ENCODE measurements around the gene CYFIP2. TPM values are rescaled to one million over a fixed set of nuclear protein-coding genes. Genes with fewer than 3 reads are reported as not detected.

CYFIP2 gene
- total and polyA plus RNA-seq, 2 of the 8 experiments (the other 6 are each of a cell fraction or from before 2014, with no cell fraction given): 45.1 to 80.6 TPM

DNA sequence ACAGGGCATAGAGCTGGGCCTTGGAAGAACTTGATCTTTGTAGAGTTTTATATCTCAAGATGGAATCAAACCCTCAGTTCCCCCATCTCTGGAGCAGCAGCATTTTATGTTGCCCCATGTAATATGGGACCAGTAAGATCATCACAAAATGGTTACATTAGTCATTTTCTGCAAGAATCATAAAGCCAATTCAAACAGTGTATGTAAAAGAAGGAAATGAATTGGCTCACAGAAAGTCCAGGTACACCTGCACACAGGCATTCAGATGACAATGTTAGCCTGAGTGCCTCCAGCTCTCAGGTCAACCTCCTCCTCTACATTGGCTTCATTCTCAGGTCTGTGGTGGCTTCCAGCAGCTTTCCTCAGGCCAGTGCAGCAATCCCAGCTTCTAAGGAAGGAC, 35.1 kb downstream of the CYFIP2 start:
- Histone ChIP-seq H3K56ac (replicated peaks; ENCODE audit: insufficient read length, low read depth, low read length) (no peak overlapping the region), H3K9ac (replicated peaks in 1 of 4; ENCODE audit: extremely low read depth in 1 of 4, low read depth in 3 of 4, low read length in 3 of 4) (no peak overlapping the region), H3K23me2 (ENCODE audit: low read depth, low read length) (no peaks in the 10 kb centered on the region), H3K79me1 (ENCODE audit: low read depth, low read length) (no peaks in the 10 kb centered on the region), H2AK5ac (ENCODE audit: low read depth, low read length) (no peak overlapping the region), H3K18ac (ENCODE audit: extremely low read depth, low read length) (no peak overlapping the region), H3K4me2 (ENCODE audit: insufficient read depth in 1 of 2, low read depth in 2 of 2, low read length in 2 of 2) (no peak overlapping the region), H3K79me2 (ENCODE audit: control insufficient read depth in 1 of 2, insufficient read depth in 2 of 2, low read length in 2 of 2) (no peaks in the 10 kb centered on the region), H3K4me3 (ENCODE audit: extremely low read depth in 1 of 4, insufficient read depth in 2 of 4, low read depth in 3 of 4, low read length in 4 of 4) (no peak overlapping the region), H2BK15ac (ENCODE audit: low read length) (no peak overlapping the region), H4K91ac (replicated peaks; ENCODE audit: insufficient read length, low read length) (no peak overlapping the region), H3K9me3 (ENCODE audit: insufficient read depth in 2 of 2, low read depth in 1 of 2, low read length in 1 of 2) (no peaks in the 10 kb centered on the region), H4K8ac (ENCODE audit: extremely low read depth, insufficient read depth, low read length) (no peak overlapping the region), H4K20me1 (replicated peaks in 1 of 2; ENCODE audit: control insufficient read depth in 1 of 2, insufficient read depth in 2 of 2, low read length in 2 of 2) (no peaks in the 10 kb centered on the region), H2BK20ac (ENCODE audit: low read length) (no peak overlapping the region), H4K5ac (ENCODE audit: insufficient read length, low read depth, low read length) (no peak overlapping the region), H3K23ac (ENCODE audit: insufficient read length) (no peak overlapping the region), H3K4ac (replicated peaks; ENCODE audit: insufficient read length, low read depth, low read length) (no peak overlapping the region), H3K27ac (ENCODE audit: low read depth, low read length) (no peak overlapping the region), H3K27me3 (replicated peaks in 1 of 4; ENCODE audit: control insufficient read depth in 3 of 4, extremely low read depth in 1 of 4, insufficient read depth in 3 of 4, low read length in 3 of 4) (no peaks in the 10 kb centered on the region), H2BK120ac (replicated peaks; ENCODE audit: low read depth, low read length) (no peak overlapping the region), H2BK12ac (ENCODE audit: low read depth, low read length) (no peak overlapping the region), H2AFZ (ENCODE audit: low read length) (no peak overlapping the region), H3K4me1 (replicated peaks in 1 of 4; ENCODE audit: control insufficient read depth in 3 of 4, insufficient read depth in 4 of 4, low read length in 3 of 4) (no peaks in the 10 kb centered on the region), H2BK5ac (ENCODE audit: low read depth, low read length) (no peak overlapping the region), H3K14ac (ENCODE audit: insufficient read length) (no peak overlapping the region), H3K36me3 (ENCODE audit: control insufficient read depth in 2 of 4, insufficient read depth in 4 of 4, low read length in 3 of 4) (peaks cover 0 to 5% (median 2%) of the 10 kb centered on the region in 4 experiments; a peak in 3 of 8 replicates)
- DNase-seq (ENCODE audit: low read depth in 1 of 2, low spot score in 2 of 2) (no peak), FAIRE-seq (no peak)
- POLR2A ChIA-PET (ENCODE audit: partially characterized antibody): no interaction called here
- TF ChIP-seq NANOG (IDR thresholded peaks at IDR 0.05; ENCODE audit: insufficient read depth, low read depth, low read length, poor library complexity, severe bottlenecking) (no peak), RAD21 (IDR thresholded peaks at IDR 0.05 in 1 of 2, conservative IDR thresholded peaks at IDR 0.05 in 1 of 2; ENCODE audit: low read depth in 2 of 2, low read length in 2 of 2) (no peak), SP2 (IDR thresholded peaks at IDR 0.05; ENCODE audit: low read length) (no peak), BCL11A (IDR thresholded peaks at IDR 0.05; ENCODE audit: low read depth in 2 of 2, low read length in 2 of 2) (no peak), BACH1 (IDR thresholded peaks at IDR 0.05; ENCODE audit: low read length) (no peak), SP1 (IDR thresholded peaks at IDR 0.05; ENCODE audit: low read depth, low read length) (no peak), CHD2 (IDR thresholded peaks at IDR 0.05; ENCODE audit: low read length) (no peak), TBP (IDR thresholded peaks at IDR 0.05; ENCODE audit: low read depth, low read length) (no peak), CHD1 (IDR thresholded peaks at IDR 0.05; ENCODE audit: low read depth, low read length) (no peak), TCF12 (IDR thresholded peaks at IDR 0.05; ENCODE audit: low read depth, low read length) (no peak), CBX5 (IDR thresholded peaks at IDR 0.05; ENCODE audit: low read depth, low read length) (no peak), TEAD4 (IDR thresholded peaks at IDR 0.05; ENCODE audit: low read depth, low read length) (no peak), RFX5 (IDR thresholded peaks at IDR 0.05; ENCODE audit: borderline replicate concordance, low read depth, low read length) (no peak), GTF2F1 (IDR thresholded peaks at IDR 0.05; ENCODE audit: borderline replicate concordance, low read depth, low read length) (no peak), JUN (IDR thresholded peaks at IDR 0.05; ENCODE audit: low read depth, low read length) (no peak)
- TF ChIP-seq, protein P1, sequence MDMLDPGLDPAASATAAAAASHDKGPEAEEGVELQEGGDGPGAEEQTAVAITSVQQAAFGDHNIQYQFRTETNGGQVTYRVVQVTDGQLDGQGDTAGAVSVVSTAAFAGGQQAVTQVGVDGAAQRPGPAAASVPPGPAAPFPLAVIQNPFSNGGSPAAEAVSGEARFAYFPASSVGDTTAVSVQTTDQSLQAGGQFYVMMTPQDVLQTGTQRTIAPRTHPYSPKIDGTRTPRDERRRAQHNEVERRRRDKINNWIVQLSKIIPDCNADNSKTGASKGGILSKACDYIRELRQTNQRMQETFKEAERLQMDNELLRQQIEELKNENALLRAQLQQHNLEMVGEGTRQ (IDR thresholded peaks at IDR 0.05; ENCODE audit: low read length): no peak
- CTCF ChIA-PET (ENCODE audit: partially characterized antibody): interaction anchor here (0.8 to 13.9 kb wide), 7 partner anchors 27 to 54 kb away, joined by 3 to 157 read pairs (median 6); no protein-coding TSS in a partner anchor

Data from H1 (cell line).